Thyroid gland (tissue), 4 donors: ENCODE measurements around the gene TMEM185A. TPM values are rescaled to one million over a fixed set of nuclear protein-coding genes. Genes with fewer than 3 reads are reported as not detected.

Experiments
- DNase-seq, 2 donors: peaks; one replicate each; pipeline ENCODE4 v3.0.0-alpha.2; 2019
- H3K27ac ChIP-seq, 3 donors: fragments of 200-600 bp; sonication (generic); 1 replicate in 2 of 3; 2 replicates in 1 of 3; pipeline ENCODE4 v1.5.1; 2016 to 2019; ENCODE audit warnings: mild to moderate bottlenecking in 1 of 3, moderate library complexity in 1 of 3
- H3K27me3 ChIP-seq: fragments of 200-600 bp; sonication (generic); one replicate; pipeline ENCODE4 v1.5.1; 2019
- H3K36me3 ChIP-seq, 2 donors: fragments of 200-600 bp; sonication (generic); one replicate each; pipeline ENCODE4 v1.5.1; 2016 to 2019
- H3K4me1 ChIP-seq, 2 donors: fragments of 200-600 bp; sonication (generic); one replicate each; pipeline ENCODE4 v1.5.1; 2017 to 2019
- H3K4me3 ChIP-seq, 3 donors: fragments of 200-600 bp; sonication (generic); replicated peaks in 1 of 3; 1 replicate in 2 of 3; 2 replicates in 1 of 3; pipeline ENCODE4 v1.5.1; 2016; ENCODE audit warnings: mild to moderate bottlenecking in 1 of 3
- H3K9me3 ChIP-seq: fragments of 200-600 bp; sonication (generic); one replicate; pipeline ENCODE4 v1.5.1; 2017
- POLR2A ChIP-seq, 2 donors: fragments of 450-650 bp; IDR thresholded peaks; one replicate each; pipeline ENCODE4 v1.6.1; 2017; ENCODE audit warnings: antibody characterized with exemption in 2 of 2, mild to moderate bottlenecking in 2 of 2, moderate library complexity in 1 of 2
- WGBS, 2 donors: methylation state at CpG; one replicate each; pipeline ENCODE4 v1.1.5; 2017; 5-methylcytosine and 5-hydroxymethylcytosine counted together
- intact Hi-C: fragments of 100-400 bp; cut with DNase I; formaldehyde crosslinking; loops from one replicate; pipeline ENCODE4 v1.15.1; 2023
- total RNA-seq, 4 donors: library from RNA; depleted of rRNA; stranded (reverse); fragments of >200 nt; gene quantifications; one replicate each; pipeline ENCODE4 v1.2.3, GENCODE V29; 2016
- TF ChIP-seq, protein P1 (sequence below), 6 experiments: fragments of 200-600 bp in 3 of 6; fragments of 450-650 bp in 3 of 6; sonication (generic) in 3 of 6; IDR thresholded peaks; one replicate each; pipeline ENCODE4 v1.5.1; 2016 to 2019; ENCODE audit warnings: antibody characterized with exemption in 6 of 6, mild to moderate bottlenecking in 2 of 6, inconsistent platforms in 1 of 6, moderate library complexity in 1 of 6

The TMEM185A gene
- total RNA-seq, 4 donors from 2014 or later: 11.7 to 16.1 (median 13.2) TPM

DNA sequence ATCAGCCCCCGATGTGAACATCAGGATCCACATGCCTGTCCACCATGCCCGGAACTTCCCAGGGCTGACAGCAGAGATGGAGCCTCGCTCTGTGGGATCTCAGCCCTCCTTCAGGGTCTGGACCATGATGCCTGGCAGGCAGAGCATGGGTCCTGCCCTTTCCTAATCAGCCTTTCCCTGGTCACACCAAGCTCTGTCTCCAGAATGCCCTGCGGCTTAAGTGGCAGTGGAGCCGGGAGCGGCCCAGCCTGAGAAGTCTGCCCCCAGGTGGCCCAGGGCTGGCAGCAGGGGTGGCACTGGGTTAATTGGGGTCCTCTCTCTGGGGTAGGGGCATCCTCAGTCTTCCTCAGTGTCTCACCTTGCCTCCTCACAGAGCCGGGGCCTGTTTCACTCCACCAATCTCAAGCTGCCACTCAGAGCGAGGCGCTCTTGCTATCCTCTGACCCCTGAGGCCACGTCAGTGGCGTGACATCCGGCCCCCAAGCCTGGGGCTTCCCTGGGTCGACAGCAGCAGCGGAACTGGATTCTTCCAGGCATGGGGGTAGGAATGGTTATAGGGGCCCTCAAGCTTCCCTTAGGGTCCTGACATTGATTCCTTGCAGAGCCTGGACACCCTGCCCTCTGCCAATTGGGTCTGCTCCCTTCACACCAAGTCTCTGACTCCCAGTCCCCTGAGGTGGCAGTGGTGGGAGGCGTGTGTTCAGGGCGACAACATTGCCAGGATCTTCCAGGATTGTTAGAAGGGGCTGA, 20.8 kb upstream of the TMEM185A start:
- WGBS, 2 donors: 68 to 82% methylated on average over 7 of the region's 16 CpGs
- DNase-seq: no peak
- intact Hi-C loops: no loop called here

DNA sequence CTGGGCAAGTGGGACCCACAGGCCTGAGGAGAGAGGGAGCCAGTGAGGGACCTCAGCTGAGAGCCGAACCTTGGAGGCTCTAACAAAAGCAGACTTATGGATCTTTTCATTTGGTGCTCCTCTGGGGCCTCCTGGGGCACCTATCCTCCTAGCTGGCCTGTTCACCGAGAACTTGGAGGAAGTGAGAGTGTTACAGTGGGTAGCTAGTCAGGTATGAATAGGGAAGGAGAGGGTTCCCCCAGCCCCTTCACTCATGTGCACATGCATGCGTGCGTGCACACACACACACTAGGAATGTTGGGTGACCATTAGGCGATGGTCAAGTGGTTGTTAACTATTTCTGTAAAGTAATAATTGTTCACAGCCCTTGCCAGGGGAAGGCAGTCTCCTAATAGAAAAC, 18.6 kb upstream of the TMEM185A start:
- H3K27me3 ChIP-seq: no peaks in the 10 kb centered on the region
- H3K4me3 ChIP-seq: no peak overlapping the region
- intact Hi-C loops: no loop called here
- TF ChIP-seq, protein P1, sequence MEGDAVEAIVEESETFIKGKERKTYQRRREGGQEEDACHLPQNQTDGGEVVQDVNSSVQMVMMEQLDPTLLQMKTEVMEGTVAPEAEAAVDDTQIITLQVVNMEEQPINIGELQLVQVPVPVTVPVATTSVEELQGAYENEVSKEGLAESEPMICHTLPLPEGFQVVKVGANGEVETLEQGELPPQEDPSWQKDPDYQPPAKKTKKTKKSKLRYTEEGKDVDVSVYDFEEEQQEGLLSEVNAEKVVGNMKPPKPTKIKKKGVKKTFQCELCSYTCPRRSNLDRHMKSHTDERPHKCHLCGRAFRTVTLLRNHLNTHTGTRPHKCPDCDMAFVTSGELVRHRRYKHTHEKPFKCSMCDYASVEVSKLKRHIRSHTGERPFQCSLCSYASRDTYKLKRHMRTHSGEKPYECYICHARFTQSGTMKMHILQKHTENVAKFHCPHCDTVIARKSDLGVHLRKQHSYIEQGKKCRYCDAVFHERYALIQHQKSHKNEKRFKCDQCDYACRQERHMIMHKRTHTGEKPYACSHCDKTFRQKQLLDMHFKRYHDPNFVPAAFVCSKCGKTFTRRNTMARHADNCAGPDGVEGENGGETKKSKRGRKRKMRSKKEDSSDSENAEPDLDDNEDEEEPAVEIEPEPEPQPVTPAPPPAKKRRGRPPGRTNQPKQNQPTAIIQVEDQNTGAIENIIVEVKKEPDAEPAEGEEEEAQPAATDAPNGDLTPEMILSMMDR (IDR thresholded peaks at IDR 0.05): no peak
- TF ChIP-seq POLR2A (IDR thresholded peaks at IDR 0.05): no peak
- WGBS, 2 donors: 96 to 100% methylated on average over 3 to 4 of the region's 5 CpGs
- no peaks in the 10 kb centered on the region for H3K36me3 ChIP-seq
- H3K27ac ChIP-seq: no peak overlapping the region
- no peaks in the 10 kb centered on the region for H3K4me1 ChIP-seq
- no peak for DNase-seq
- no peaks in the 10 kb centered on the region for H3K9me3 ChIP-seq

More for the DNA sequence above, 20.8 kb upstream of the TMEM185A start:
- Histone ChIP-seq H3K36me3 (no peaks in the 10 kb centered on the region), H3K27me3 (no peaks in the 10 kb centered on the region), H3K4me1 (no peaks in the 10 kb centered on the region), H3K4me3 (no peak overlapping the region), H3K9me3 (no peaks in the 10 kb centered on the region), H3K27ac (no peak overlapping the region)
- TF ChIP-seq, protein P1 (IDR thresholded peaks at IDR 0.05): no peak
- TF ChIP-seq POLR2A (IDR thresholded peaks at IDR 0.05): no peak

DNA sequence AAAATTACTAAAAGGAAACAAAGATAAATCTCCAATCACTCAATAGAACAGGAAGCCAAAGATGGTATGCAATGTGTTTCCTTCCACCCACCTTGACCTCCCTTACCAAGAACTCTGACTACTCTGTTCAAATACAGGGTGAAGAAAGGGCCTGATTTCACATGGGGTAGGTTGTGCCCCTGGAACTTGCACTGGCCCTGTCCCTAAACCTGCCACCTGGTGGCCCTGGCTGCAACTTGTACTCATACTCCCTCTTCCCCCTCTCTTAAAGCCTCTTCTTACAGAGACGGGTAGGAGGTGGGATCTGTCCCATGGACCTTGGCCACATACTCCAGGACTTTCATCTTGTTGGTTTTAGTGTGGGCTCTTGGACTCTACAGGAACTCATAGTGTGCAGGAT, 17.3 kb upstream of the TMEM185A start:
- no peak for DNase-seq
- Histone ChIP-seq H3K36me3 (no peaks in the 10 kb centered on the region), H3K4me1 (no peaks in the 10 kb centered on the region), H3K4me3 (no peak overlapping the region), H3K27ac (no peak overlapping the region), H3K9me3 (no peaks in the 10 kb centered on the region), H3K27me3 (no peaks in the 10 kb centered on the region)
- intact Hi-C loops: no loop called here
- TF ChIP-seq POLR2A (IDR thresholded peaks at IDR 0.05): no peak
- TF ChIP-seq, protein P1 (IDR thresholded peaks at IDR 0.05): no peak
- 20 to 57% methylated on average over 1 of the region's 1 CpG for WGBS, 2 donors

DNA sequence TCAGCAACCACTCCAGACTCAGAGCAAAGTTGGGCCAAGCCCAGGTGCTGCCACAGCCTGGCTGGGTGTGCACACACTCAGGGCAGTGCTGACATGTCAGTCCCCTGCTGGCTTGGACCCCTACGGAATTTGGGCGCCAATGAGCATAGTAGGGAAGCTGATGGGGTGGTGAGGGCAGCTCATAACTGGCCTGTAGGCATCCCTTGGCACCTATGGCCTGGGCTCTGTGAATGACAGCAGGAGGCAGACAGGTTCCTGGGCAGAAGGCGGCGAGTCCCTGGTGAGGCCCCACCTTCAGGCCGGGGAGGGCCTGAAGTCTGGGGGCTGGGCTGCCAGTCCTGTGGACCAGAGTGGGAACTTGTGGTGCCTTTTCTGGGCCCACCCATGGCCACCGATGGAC, 15.9 kb upstream of the TMEM185A start:
- TF ChIP-seq POLR2A (IDR thresholded peaks at IDR 0.05): no peak
- TF ChIP-seq, protein P1 (IDR thresholded peaks at IDR 0.05): no peak
- H3K27ac ChIP-seq: no peak overlapping the region
- intact Hi-C loops: no loop called here
- H3K4me1 ChIP-seq: no peaks in the 10 kb centered on the region
- no peaks in the 10 kb centered on the region for H3K36me3 ChIP-seq
- DNase-seq: no peak
- no peak overlapping the region for H3K4me3 ChIP-seq
- no CpG with 5 or more reads among the region's 6 CpGs for WGBS, 2 donors
- H3K9me3 ChIP-seq: no peaks in the 10 kb centered on the region
- no peaks in the 10 kb centered on the region for H3K27me3 ChIP-seq

DNA sequence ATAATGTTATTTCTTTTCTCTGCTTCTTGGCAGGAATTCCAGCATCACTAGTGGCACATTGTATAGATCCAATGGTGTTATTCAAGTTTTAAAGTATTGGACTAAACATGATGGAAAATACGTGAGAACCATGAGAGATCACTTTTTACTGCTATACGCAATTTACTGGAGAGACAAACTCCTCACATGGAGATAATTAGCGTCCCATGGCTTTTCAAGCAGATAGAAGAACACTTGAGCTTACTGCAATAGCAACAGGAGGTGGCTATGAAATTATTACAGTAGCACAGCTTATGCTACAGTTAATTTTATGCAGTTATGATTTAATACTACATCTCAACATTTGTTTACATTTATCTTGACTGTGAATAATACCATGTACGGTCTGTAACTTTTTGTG, 11.9 kb upstream of the TMEM185A start:
- Histone ChIP-seq H3K27me3 (no peaks in the 10 kb centered on the region), H3K4me1 (no peaks in the 10 kb centered on the region), H3K4me3 (no peak overlapping the region), H3K27ac (no peak overlapping the region), H3K9me3 (no peaks in the 10 kb centered on the region), H3K36me3 (no peaks in the 10 kb centered on the region)
- intact Hi-C loops: no loop called here
- DNase-seq: no peak
- 76 to 77% methylated on average over 4 of the region's 4 CpGs for WGBS, 2 donors
- no peak for TF ChIP-seq POLR2A (IDR thresholded peaks at IDR 0.05)
- TF ChIP-seq, protein P1 (IDR thresholded peaks at IDR 0.05): no peak
